ENCODE data around the gene PSPH. TPM values are rescaled to one million over a fixed set of nuclear protein-coding genes. Genes with fewer than 3 reads are reported as not detected.
"Not testable (repeated sequence)": the region's sequence is repeated elsewhere in the genome, so short reads cannot be mapped to it uniquely, and the experiment has no call there.

The PSPH gene
- total and polyA plus RNA-seq, 2 donors (not counting 3 experiments of a cell fraction or from before 2014, with no cell fraction given): 11.8 to 24.2 TPM

DNA sequence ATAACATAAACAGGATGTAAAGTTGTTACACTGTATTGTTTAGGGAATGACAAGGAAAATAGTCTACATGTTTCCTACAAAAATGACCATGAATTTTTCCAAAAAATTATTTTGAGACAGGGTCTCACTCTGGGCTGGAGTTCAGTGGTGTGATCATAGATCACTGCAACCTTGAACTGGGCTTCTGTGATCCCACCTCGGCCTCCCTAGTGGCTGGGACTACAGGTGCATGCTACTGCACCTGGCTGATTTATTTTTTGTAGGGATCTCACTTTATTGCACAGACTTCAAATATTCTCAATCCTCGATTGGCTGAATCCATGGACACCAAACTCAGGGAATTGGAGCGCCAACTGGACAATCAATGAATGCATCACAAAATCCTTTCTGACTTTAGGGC lies 48.4 kb upstream of the PSPH start:
- Histone ChIP-seq H3K9me3 (replicated peaks; ENCODE audit: control insufficient read depth, insufficient read depth, low read length) (no peaks in the 10 kb centered on the region), H3K4me3 (replicated peaks in 1 of 3; ENCODE audit: insufficient read depth in 1 of 3, low read depth in 1 of 3, low read length in 3 of 3) (no peak overlapping the region), H4K20me1 (replicated peaks; ENCODE audit: control insufficient read depth, extremely low read depth, insufficient read depth, low read length) (no peaks in the 10 kb centered on the region), H3K79me2 (ENCODE audit: control insufficient read depth, insufficient read depth, low read length) (peaks cover 10% of the 10 kb centered on the region), H3K4me1 (ENCODE audit: control insufficient read depth, extremely low read depth, insufficient read depth, low read length) (no peaks in the 10 kb centered on the region), H3K4me2 (ENCODE audit: insufficient read depth, low read length) (no peak overlapping the region), H3K36me3 (ENCODE audit: control insufficient read depth in 2 of 2, extremely low read depth in 1 of 2, insufficient read depth in 2 of 2, low read length in 2 of 2) (peaks cover 13 to 19% of the 10 kb centered on the region in 2 experiments), H3K9ac (replicated peaks; ENCODE audit: extremely low read depth, insufficient read depth, low read length) (no peak overlapping the region), H2AFZ (ENCODE audit: low read depth, low read length) (no peak overlapping the region), H3K27me3 (ENCODE audit: control insufficient read depth in 2 of 2, insufficient read depth in 2 of 2, low read length in 2 of 2) (no peaks in the 10 kb centered on the region), H3K27ac (ENCODE audit: insufficient read depth, low read depth, low read length) (no peak overlapping the region), H3K9me1 (replicated peaks; ENCODE audit: control insufficient read depth, extremely low read depth, insufficient read depth, low read length) (no peaks in the 10 kb centered on the region)
- FAIRE-seq (peak; percentile 15), DNase-seq (ENCODE audit: low read depth, low spot score) (no peak)
- no TSS peak for BruUV-seq (replicated peaks)
- TF ChIP-seq CTCF (IDR thresholded peaks at IDR 0.05; ENCODE audit: extremely low read depth in 1 of 2, insufficient read depth in 1 of 2, low read depth in 1 of 2, low read length in 2 of 2) (no peak), GATA2 (IDR thresholded peaks at IDR 0.05; ENCODE audit: insufficient read depth, insufficient read length, low read depth, low read length) (no peak), EZH2 (IDR thresholded peaks at IDR 0.05; ENCODE audit: borderline replicate concordance, low read depth, low read length, severe bottlenecking) (no peak), MAX (IDR thresholded peaks at IDR 0.05; ENCODE audit: insufficient read depth, insufficient read length) (no peak)
- CTCF ChIA-PET: no interaction called here
- dilution Hi-C loops (cut with MboI; ENCODE audit: extremely low pct_ligation_motif_present, low sequenced_read_pairs) (no loop called here), intact Hi-C loops (cut with micrococcal nuclease) (loop anchor here (10.0 kb wide), 2 partner anchors 525 to 735 kb away; partner anchors contain the start of genes LANCL2 and VOPP1)
- POLR2A ChIA-PET: no interaction called here

- H3K79me2 ChIP-seq (ENCODE audit: control insufficient read depth, insufficient read depth, low read length); H3K27ac ChIP-seq (ENCODE audit: insufficient read depth, low read depth, low read length); H3K9me3 ChIP-seq (replicated peaks; ENCODE audit: control insufficient read depth, insufficient read depth, low read length); H3K4me1 ChIP-seq (ENCODE audit: control insufficient read depth, extremely low read depth, insufficient read depth, low read length); H3K4me2 ChIP-seq (ENCODE audit: insufficient read depth, low read length); H3K9me1 ChIP-seq (replicated peaks; ENCODE audit: control insufficient read depth, extremely low read depth, insufficient read depth, low read length); H3K27me3 ChIP-seq (ENCODE audit: control insufficient read depth in 2 of 2, insufficient read depth in 2 of 2, low read length in 2 of 2); dilution Hi-C loops (cut with MboI; ENCODE audit: extremely low pct_ligation_motif_present, low sequenced_read_pairs); H2AFZ ChIP-seq (ENCODE audit: low read depth, low read length); intact Hi-C loops (cut with micrococcal nuclease); FAIRE-seq; BruUV-seq (replicated peaks); H3K4me3 ChIP-seq (replicated peaks in 1 of 3; ENCODE audit: insufficient read depth in 1 of 3, low read depth in 1 of 3, low read length in 3 of 3); H3K9ac ChIP-seq (replicated peaks; ENCODE audit: extremely low read depth, insufficient read depth, low read length); DNase-seq (ENCODE audit: low read depth, low spot score); H4K20me1 ChIP-seq (replicated peaks; ENCODE audit: control insufficient read depth, extremely low read depth, insufficient read depth, low read length): not testable (repeated sequence)
- CTCF ChIA-PET: interaction anchor here (0.8 to 1.1 kb wide), 2 partner anchors 8 to 29 kb away, joined by 3 read pairs; partner anchors contain the start of gene CHCHD2
- POLR2A ChIA-PET: interaction anchor here (0.5 to 0.7 kb wide), 2 partner anchors 33 to 54 kb away, joined by 3 to 6 read pairs; no protein-coding TSS in a partner anchor
- H3K36me3 ChIP-seq (ENCODE audit: control insufficient read depth in 2 of 2, extremely low read depth in 1 of 2, insufficient read depth in 2 of 2, low read length in 2 of 2): peaks cover 6 to 13% of the 10 kb centered on the region in 2 experiments
These were observed 47.2 kb upstream of the PSPH start for GRCh38 chr7:56098187-56099008.

Measured in endothelial cell of umbilical vein (primary cell).